GM20000 (cell line): Measurements from ENCODE around the gene FRY.

Source experiments
- DNase-seq: peaks from one replicate; pipeline ENCODE4 v3.0.0; 2012; ENCODE audit warnings: low spot score
- CTCF ChIP-seq: IDR thresholded peaks from 2 replicates; pipeline ENCODE4 v1.5.1; 2012; ENCODE audit warnings: mild to moderate bottlenecking, control low read depth; ENCODE audit errors: extremely low read depth, missing control alignments

FRY gene

DNA sequence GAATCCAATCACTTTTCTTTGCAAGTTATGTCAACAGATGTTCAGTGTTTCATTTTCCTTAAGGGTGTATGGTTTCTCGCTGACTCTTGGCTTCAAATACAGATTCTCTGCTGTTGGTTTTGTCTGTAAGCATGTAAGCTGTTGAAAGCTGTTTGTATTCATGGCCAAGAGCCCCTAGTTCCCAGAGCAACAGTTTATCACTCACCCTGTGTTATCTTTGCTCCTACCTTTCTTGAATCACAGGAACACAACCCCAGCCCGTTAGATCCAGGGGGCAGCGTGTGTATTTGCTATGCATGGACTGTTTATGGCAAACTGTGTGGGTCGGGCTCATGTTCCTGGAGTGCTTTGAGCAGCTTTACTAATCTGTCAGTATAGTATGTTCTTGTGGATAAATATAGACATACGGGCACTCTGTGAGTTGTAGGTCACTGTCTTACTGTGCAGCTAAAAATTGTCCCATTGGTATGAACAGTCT lies 28.9 kb downstream of the FRY start:
- no peak for DNase-seq
- no peak for TF ChIP-seq CTCF

DNA sequence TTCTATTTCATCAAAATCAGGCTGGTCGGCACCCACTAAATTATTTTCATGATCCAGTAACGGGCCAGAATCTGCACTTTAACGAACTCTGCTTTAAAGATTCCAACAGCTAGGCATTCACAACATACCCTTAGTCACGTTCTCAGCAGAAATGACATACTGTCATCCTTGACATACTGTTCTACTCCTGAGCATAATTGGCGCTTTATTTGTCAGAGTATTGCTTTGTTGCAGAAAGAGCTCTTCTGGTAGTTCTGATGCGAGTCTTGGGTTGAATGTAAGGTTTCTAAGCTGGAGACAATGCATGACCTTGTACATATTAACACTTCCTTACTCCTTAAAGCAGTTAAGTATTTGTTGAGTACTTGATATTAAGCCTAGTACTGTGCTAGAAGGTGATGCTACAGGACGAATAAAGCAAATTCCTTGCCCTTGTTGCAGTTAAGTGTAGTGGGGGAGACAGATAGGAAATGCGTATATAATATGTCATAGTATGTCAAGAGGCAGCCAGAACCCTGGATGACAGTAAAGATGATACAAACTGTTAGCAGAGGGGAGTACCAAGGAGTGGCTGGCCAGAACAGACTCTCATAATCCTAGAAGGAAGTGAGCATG lies 32.2 kb downstream of the FRY start:
- DNase-seq = no peak
- TF ChIP-seq CTCF = no peak

- no peak for DNase-seq
- no peak for TF ChIP-seq CTCF
Measured at GRCh38 chr13:32067149-32067961, 35.8 kb downstream of the FRY start.

DNA sequence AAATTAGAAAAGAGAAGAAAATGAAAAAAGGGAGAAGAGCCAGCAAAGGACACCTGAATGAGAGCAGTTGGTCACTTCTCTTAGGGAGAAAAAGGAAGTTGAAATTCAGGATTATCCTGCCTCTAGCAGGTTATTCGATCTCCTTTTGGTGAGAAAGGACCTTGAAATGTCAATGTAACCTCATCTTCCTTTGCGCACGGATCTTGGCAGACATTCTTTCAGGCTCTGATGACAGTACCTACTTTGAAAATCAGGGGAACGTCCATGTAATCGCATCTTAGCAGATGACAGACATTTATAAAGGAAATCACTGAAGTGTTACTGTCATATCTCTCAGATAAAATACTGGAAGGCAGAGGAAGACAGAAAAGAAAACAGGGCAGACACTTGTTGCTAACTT lies 36.7 kb downstream of the FRY start:
- TF ChIP-seq CTCF = no peak
- no peak for DNase-seq

DNA sequence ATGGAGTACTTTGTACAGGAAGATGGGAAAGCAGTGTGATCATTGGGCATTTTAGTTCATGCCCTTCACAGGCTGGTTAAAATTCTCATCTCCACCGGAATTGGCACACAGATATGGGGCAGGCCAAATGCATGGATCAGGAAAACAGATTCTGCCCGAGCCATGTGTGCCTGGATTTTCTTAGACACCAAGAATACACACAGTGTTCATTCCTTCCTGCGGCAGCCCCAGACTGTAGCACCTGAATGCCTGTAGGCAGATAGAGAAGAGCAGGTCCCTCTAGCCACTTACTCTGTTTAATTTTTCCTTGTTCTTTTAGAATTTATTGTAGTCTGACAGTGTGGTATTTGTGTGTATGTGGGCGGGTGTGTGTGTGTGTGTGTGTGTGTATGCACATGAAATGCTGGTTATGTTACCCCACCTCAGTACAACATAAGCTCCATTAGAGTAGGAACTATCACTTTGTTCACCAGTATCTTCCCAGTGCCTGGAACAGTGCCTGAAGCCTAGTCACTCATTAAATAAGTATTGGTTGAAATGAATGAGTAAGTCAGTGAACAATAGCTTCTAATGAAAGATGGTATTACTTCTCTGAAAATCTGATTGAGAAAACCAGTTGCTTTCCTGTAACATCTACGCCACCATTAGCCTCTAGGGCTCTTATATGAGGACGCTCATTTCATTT lies 41.7 kb downstream of the FRY start:
- no peak for TF ChIP-seq CTCF
- no peak for DNase-seq

GRCh38 chr13:32075170-32075851 lies 43.7 kb downstream of the FRY start:
- TF ChIP-seq CTCF = no peak
- DNase-seq = no peak
